Measurements from ENCODE around the gene CCSER2. TPM values are rescaled to one million over a fixed set of nuclear protein-coding genes. Genes with fewer than 3 reads are reported as not detected.

CCSER2 gene
- total RNA-seq, 1 experiment from 2014 or later: 23.1 TPM

- no peak overlapping the region for H3K27ac Mint-ChIP-seq (ENCODE audit: unreplicated experiment)
- H3K36me3 Mint-ChIP-seq (ENCODE audit: insufficient read depth, unreplicated experiment): peaks cover 5% of the 10 kb centered on the region
- Histone ChIP-seq H3K36me3 (ENCODE audit: control insufficient read depth, insufficient read depth, low read length) (no peaks in the 10 kb centered on the region), H3K9me3 (no peaks in the 10 kb centered on the region), H3K27me3 (replicated peaks; ENCODE audit: control insufficient read depth, insufficient read depth, low read length) (no peaks in the 10 kb centered on the region), H3K4me1 (peaks cover 30% of the 10 kb centered on the region), H3K4me3 (ENCODE audit: low read depth, low read length) (no peak overlapping the region)
- no peak overlapping the region for H3K4me3 Mint-ChIP-seq (ENCODE audit: unreplicated experiment)
- intact Hi-C loops (cut with micrococcal nuclease; ENCODE audit: unreplicated experiment): no loop called here
- POLR2A ChIA-PET: no interaction called here
- BruUV-seq (replicated peaks): no TSS peak
- no peaks in the 10 kb centered on the region for H3K9me3 Mint-ChIP-seq (ENCODE audit: unreplicated experiment)
- H3K27me3 Mint-ChIP-seq (ENCODE audit: insufficient read depth, unreplicated experiment): no peaks in the 10 kb centered on the region
- peaks cover 14% of the 10 kb centered on the region for H3K4me1 Mint-ChIP-seq (ENCODE audit: low read depth, unreplicated experiment)
- TF ChIP-seq, protein P1, sequence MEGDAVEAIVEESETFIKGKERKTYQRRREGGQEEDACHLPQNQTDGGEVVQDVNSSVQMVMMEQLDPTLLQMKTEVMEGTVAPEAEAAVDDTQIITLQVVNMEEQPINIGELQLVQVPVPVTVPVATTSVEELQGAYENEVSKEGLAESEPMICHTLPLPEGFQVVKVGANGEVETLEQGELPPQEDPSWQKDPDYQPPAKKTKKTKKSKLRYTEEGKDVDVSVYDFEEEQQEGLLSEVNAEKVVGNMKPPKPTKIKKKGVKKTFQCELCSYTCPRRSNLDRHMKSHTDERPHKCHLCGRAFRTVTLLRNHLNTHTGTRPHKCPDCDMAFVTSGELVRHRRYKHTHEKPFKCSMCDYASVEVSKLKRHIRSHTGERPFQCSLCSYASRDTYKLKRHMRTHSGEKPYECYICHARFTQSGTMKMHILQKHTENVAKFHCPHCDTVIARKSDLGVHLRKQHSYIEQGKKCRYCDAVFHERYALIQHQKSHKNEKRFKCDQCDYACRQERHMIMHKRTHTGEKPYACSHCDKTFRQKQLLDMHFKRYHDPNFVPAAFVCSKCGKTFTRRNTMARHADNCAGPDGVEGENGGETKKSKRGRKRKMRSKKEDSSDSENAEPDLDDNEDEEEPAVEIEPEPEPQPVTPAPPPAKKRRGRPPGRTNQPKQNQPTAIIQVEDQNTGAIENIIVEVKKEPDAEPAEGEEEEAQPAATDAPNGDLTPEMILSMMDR (IDR thresholded peaks at IDR 0.05; ENCODE audit: insufficient read depth in 1 of 2, low read depth in 1 of 2, low read length in 1 of 2, severe bottlenecking in 1 of 2, unreplicated experiment in 1 of 2): no peak
- CTCF ChIA-PET: no interaction called here
- DNase-seq: no peak
Observed at GRCh38 chr10:84333864-84334451, 5.6 kb downstream of the CCSER2 start.

- Histone ChIP-seq H3K4me3 (ENCODE audit: low read depth, low read length) (no peak overlapping the region), H3K9me3 (no peaks in the 10 kb centered on the region), H3K36me3 (ENCODE audit: control insufficient read depth, insufficient read depth, low read length) (no peaks in the 10 kb centered on the region), H3K27me3 (replicated peaks; ENCODE audit: control insufficient read depth, insufficient read depth, low read length) (no peaks in the 10 kb centered on the region), H3K4me1 (peaks cover 27% of the 10 kb centered on the region)
- Mint-ChIP-seq H3K27me3 (ENCODE audit: insufficient read depth, unreplicated experiment) (no peaks in the 10 kb centered on the region), H3K9me3 (ENCODE audit: unreplicated experiment) (no peaks in the 10 kb centered on the region), H3K36me3 (ENCODE audit: insufficient read depth, unreplicated experiment) (no peaks in the 10 kb centered on the region), H3K4me1 (ENCODE audit: low read depth, unreplicated experiment) (peaks cover 11% of the 10 kb centered on the region), H3K27ac (ENCODE audit: unreplicated experiment) (no peak overlapping the region), H3K4me3 (ENCODE audit: unreplicated experiment) (no peak overlapping the region)
- ChIA-PET POLR2A (interaction anchor here (0.6 kb wide), 1 partner anchor 36 kb away, joined by 5 read pairs; no protein-coding TSS in a partner anchor), CTCF (no interaction called here)
- DNase-seq: no peak
- TF ChIP-seq, protein P1 (IDR thresholded peaks at IDR 0.05; ENCODE audit: insufficient read depth in 1 of 2, low read depth in 1 of 2, low read length in 1 of 2, severe bottlenecking in 1 of 2, unreplicated experiment in 1 of 2): no peak
- intact Hi-C loops (cut with micrococcal nuclease; ENCODE audit: unreplicated experiment): no loop called here
- BruUV-seq (replicated peaks): no TSS peak
Observed at GRCh38 chr10:84334811-84335210, 6.4 kb downstream of the CCSER2 start.

GRCh38 chr10:84335516-84335915 lies 7.1 kb downstream of the CCSER2 start:
- no TSS peak for BruUV-seq (replicated peaks)
- CTCF ChIA-PET: no interaction called here
- intact Hi-C loops (cut with micrococcal nuclease; ENCODE audit: unreplicated experiment): no loop called here
- POLR2A ChIA-PET: no interaction called here
- DNase-seq: no peak
- Mint-ChIP-seq H3K27ac (ENCODE audit: unreplicated experiment) (no peak overlapping the region), H3K4me1 (ENCODE audit: low read depth, unreplicated experiment) (peaks cover 5% of the 10 kb centered on the region), H3K36me3 (ENCODE audit: insufficient read depth, unreplicated experiment) (no peaks in the 10 kb centered on the region), H3K9me3 (ENCODE audit: unreplicated experiment) (no peaks in the 10 kb centered on the region), H3K27me3 (ENCODE audit: insufficient read depth, unreplicated experiment) (no peaks in the 10 kb centered on the region), H3K4me3 (ENCODE audit: unreplicated experiment) (no peak overlapping the region)
- Histone ChIP-seq H3K4me1 (peaks cover 20% of the 10 kb centered on the region), H3K36me3 (ENCODE audit: control insufficient read depth, insufficient read depth, low read length) (no peaks in the 10 kb centered on the region), H3K4me3 (ENCODE audit: low read depth, low read length) (no peak overlapping the region), H3K9me3 (no peaks in the 10 kb centered on the region), H3K27me3 (replicated peaks; ENCODE audit: control insufficient read depth, insufficient read depth, low read length) (no peaks in the 10 kb centered on the region)
- TF ChIP-seq, protein P1 (IDR thresholded peaks at IDR 0.05; ENCODE audit: insufficient read depth in 1 of 2, low read depth in 1 of 2, low read length in 1 of 2, severe bottlenecking in 1 of 2, unreplicated experiment in 1 of 2): no peak
